ENCODE results near the gene CHCHD3.

Gene CHCHD3

DNA sequence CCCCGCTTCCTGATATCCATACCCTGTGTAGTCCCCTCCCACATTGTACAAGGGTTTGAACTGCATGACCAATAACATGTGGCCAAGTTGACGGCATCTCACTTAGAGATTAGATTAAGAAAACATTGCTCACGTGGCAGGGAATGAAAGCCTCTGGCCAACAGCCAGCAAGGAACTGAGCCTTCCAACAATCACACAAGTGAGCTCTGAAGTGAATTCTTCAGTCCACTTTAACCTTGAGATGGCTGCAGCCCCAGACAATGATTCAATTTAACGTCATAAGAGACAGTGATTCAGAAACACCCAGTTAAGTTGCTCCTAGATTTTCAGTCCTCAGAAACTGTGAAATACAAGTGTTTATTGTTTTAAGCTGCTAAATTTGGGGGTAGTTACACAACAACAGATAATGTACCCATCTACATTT lies 339.7 kb downstream of the CHCHD3 start:
- no peak for DNase-seq (ENCODE audit: low spot score)

- no peak for DNase-seq (ENCODE audit: low spot score)
Measured at GRCh38 chr7:132740176-132740575, 341.7 kb downstream of the CHCHD3 start.

DNA sequence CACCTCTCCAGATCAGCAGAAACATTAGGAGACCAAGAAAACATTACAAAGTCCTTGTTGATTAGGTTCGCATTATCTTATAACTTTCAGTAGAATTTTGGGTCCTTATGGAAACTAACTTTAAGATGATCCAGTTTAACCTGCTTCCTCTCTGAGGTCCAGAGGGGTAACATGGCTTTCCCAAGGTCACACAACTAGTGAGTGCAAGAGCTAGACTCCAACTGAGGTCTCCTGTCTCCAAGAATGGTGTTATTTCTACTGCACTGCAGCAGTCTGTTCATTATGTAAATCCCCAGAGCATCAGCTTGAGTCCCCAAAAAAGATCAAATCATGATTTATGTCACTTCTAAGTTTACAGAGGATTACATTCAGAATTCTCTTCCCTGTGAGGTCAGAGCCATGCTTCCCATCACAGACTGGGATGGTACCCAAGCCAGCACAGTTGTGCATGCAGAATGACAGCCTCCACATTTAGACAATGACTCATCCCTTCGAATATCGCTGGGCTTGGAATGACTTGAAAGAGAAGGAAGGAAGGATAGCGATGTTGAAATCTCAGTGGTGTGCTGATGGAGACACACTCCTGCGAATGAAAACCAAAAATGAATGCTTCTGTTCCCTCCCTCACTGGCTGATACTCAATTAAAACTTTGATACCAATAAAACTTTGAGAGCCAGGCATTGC lies 342.5 kb downstream of the CHCHD3 start:
- no peak for DNase-seq (ENCODE audit: low spot score)

DNA sequence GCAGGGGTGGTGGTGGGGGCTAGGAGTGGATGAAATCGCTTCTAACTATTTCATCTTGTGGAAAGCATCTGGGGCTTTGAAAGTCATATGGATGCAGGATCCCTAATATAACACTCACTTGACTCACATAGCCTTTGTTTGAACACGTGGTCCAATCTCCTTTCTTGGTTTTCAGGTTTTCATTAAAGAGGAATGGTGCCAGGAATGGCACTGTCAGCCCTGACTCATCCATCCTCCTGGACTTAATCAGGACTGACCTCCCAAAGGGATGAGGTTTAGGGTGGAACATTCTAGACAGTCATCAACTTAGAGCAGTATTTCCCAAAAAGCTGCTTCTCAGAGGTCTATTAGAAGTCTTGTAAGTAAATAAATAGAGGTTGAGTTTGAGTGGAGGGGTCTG lies 343.6 kb downstream of the CHCHD3 start:
- no peak for DNase-seq (ENCODE audit: low spot score)

GRCh38 chr7:132735476-132735875 lies 346.4 kb downstream of the CHCHD3 start:
- DNase-seq (ENCODE audit: low spot score), result no peak
